LNCAP (cell line): ENCODE results near the gene NIN.

Experiments used
- TF ChIP-seq, protein P1 (sequence below): fragments of 450-650 bp; IDR thresholded peaks from 2 replicates; pipeline ENCODE4 v1.5.1; 2017; ENCODE audit warnings: mild to moderate bottlenecking

Gene NIN

DNA sequence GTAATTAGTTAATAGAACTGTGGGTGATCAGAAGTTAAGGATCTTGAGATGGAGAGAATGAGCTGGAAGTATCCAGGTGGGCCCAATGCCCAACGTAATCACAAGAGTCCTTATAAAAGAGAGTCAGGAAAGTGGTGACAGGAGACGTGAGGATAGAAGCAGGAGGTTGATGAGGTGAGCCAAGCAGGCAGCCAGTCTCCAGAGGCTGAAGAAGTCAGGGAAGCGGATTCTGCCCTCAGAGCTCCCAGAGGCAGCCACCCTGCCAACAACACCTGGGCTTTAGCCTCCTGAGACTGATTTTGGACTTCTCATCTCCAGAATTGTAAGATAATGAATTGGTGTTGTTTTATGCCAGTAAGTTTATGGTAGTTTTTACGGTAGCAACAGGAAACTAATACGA is 152.8 kb downstream of the NIN start:
- TF ChIP-seq, protein P1, sequence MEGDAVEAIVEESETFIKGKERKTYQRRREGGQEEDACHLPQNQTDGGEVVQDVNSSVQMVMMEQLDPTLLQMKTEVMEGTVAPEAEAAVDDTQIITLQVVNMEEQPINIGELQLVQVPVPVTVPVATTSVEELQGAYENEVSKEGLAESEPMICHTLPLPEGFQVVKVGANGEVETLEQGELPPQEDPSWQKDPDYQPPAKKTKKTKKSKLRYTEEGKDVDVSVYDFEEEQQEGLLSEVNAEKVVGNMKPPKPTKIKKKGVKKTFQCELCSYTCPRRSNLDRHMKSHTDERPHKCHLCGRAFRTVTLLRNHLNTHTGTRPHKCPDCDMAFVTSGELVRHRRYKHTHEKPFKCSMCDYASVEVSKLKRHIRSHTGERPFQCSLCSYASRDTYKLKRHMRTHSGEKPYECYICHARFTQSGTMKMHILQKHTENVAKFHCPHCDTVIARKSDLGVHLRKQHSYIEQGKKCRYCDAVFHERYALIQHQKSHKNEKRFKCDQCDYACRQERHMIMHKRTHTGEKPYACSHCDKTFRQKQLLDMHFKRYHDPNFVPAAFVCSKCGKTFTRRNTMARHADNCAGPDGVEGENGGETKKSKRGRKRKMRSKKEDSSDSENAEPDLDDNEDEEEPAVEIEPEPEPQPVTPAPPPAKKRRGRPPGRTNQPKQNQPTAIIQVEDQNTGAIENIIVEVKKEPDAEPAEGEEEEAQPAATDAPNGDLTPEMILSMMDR = no peak

DNA sequence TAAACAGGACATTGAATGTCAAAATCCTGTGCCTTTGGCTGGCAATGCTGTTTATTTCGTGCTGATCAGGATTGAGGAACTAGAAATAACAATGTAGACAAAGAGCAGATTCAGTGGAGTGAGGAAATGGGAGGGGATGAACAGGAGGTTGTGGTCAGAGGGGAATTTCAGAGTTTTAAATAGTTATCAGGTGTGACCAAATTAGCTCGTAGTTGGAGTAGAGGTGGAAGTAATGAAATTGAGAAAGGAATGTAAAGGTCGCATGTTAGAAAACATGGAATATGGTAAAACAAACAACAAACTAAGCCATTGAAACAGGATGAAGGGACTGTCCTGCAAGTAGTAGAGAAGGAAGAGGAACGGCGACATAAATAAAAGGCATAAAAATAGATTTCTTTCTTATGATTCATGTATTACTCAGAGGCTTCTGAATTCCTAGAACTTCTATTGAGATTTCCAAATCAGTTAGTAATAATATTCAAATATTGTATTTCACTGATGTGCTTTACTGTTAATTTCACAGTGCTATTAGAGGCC is 153.4 kb downstream of the NIN start:
- TF ChIP-seq, protein P1 = no peak

DNA sequence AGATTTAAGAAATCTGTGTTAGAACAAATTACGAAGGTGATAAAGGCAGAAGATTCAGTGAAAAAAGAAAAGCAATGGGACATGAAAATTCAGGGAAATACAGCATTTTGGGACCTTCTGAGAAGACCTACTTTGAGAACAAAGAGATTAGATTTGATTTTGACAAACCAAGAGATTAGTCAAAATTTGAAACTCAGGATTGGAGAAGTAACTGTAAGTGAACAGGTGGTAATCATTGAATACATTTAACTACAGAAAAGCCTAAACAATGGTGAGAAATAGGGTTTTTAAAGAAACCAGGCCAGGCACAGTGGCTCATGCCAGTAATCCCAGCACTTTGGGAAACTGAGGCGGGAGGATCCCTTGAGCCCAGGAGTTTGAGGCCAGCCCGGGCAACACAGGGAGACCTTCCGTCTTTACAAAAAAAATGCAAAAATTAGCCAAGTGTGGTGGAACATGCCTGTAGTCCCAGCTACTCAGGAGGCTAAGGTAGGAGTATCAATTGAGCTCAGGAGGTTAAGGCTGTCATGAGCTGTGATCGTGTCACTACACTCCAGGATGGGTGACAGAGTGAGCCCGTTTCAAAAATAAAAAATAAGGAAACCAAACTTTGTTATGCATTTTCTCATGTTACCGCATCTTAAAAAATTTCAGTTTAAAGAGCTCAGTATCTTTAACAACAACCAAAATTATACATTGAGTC is 154.0 kb downstream of the NIN start:
- TF ChIP-seq, protein P1 = no peak

DNA sequence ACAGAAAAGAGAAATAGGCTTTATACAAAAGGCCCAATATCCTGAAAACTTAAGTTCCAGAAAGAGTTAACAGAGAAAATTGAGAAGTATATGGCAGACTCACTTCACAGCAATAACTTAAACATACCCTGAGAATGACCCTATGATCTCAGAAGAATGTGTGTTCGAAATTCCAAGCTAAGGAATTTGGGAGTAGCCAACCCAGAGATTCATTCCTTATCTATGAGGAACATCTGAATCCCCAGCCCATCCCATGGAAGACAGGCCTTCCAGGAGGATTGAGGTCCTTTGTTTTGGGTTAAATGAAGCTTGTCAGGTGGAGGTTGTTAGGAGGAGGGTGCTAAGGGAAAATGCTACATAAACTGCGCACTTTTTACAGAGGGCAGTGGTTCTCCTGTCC is 155.4 kb downstream of the NIN start:
- TF ChIP-seq, protein P1 = no peak

DNA sequence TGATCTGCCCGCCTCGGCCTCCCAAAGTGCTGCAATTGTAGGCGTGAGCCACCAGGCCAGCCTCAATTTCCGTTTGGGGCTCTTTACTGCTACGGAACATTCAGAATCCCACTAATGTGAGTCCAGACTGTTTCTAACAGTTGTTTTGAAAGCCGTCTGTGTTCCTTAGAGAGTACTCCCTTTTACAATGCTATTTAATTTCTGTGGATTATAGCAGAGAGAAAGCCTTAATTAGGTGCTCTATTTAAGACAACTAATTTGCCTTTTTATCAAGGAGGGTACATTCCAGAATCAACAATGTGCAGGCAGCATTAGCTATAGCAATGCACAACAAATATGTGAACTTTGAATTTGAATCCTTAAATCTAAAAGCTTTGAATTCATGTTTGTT is 160.1 kb downstream of the NIN start:
- TF ChIP-seq, protein P1 = no peak

DNA sequence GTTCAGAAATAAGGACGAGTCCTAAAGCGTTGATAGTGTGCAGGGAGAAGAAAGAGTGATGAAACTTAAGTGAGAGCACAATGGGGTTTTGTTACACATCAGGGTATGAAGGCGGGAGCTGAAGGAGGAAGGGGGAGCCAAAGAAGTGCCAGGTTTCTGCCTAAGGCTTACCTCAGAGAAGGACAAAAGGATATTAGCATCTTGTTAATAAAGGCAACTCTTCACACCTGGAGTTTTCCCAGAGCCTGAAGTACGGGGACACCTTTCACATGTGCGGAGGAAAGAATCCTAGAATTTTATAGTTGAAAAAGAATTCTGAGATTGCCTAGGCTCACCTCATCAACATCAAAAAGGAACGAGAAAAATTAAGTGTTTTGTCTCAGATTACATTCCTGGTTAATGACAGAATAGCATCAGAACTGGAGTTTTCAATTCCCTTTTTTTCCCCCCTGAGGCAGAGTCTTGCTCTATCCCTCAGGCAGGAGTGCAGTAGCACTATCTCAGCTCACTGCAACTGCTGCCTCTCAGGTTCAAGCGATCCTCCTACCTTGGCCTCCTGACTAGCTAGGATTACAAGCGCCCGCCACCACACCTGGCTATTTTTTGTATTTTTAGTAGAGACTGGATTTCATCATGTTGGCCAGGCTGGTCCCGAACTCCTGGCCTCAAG is 160.6 kb downstream of the NIN start:
- TF ChIP-seq, protein P1 = no peak
